Keratinocyte (primary cell): ENCODE results near the gene MYCBP2. TPM values are rescaled to one million over a fixed set of nuclear protein-coding genes. Genes with fewer than 3 reads are reported as not detected.

ENCODE experiments used
- DNase-seq: peaks from one replicate; pipeline ENCODE4 v3.0.0-alpha.2; 2011; ENCODE audit warnings: low read depth, missing footprints, low spot score
- FAIRE-seq: peaks from 2 replicates; lab custom pipeline; 2011; peaks lifted over from hg19 to GRCh38; lab: Jason Lieb, UNC
- H2AFZ ChIP-seq: 2 replicates; pipeline ENCODE4 v1.6.0; 2012; ENCODE audit warnings: low read length, control low read depth, inconsistent platforms; ENCODE audit not compliant: control insufficient read depth
- H3K27ac ChIP-seq: 2 replicates; pipeline ENCODE4 v1.5.1; 2011; ENCODE audit warnings: low read length; ENCODE audit not compliant: control insufficient read depth, insufficient read depth
- H3K27me3 ChIP-seq: 3 replicates; pipeline ENCODE4 v1.6.0; 2011; ENCODE audit warnings: low read length; ENCODE audit not compliant: control insufficient read depth, insufficient read depth; ENCODE audit errors: extremely low read depth
- H3K36me3 ChIP-seq, 2 experiments: 2 replicates in 1 of 2; 3 replicates in 1 of 2; pipeline ENCODE4 v1.5.1; 2011; ENCODE audit warnings: low read length in 2 of 2, mild to moderate bottlenecking in 1 of 2; ENCODE audit not compliant: control insufficient read depth in 2 of 2, insufficient read depth in 2 of 2; ENCODE audit errors: extremely low read depth in 1 of 2
- H3K4me1 ChIP-seq: 3 replicates; pipeline ENCODE4 v1.5.1; 2011; ENCODE audit warnings: low read length; ENCODE audit not compliant: control insufficient read depth, insufficient read depth; ENCODE audit errors: extremely low read depth
- H3K4me2 ChIP-seq: 3 replicates; pipeline ENCODE4 v1.6.0; 2011; ENCODE audit warnings: low read depth, low read length; ENCODE audit not compliant: control insufficient read depth, insufficient read depth; ENCODE audit errors: extremely low read depth
- H3K4me3 ChIP-seq, 3 experiments: fragments of 200-600 bp in 1 of 3; sonication (generic) in 1 of 3; 2 replicates in 2 of 3; 3 replicates in 1 of 3; pipeline ENCODE4 v1.5.1; 2011 to 2016; ENCODE audit warnings: low read length in 3 of 3, mild to moderate bottlenecking in 3 of 3, control low read depth in 2 of 3, inconsistent platforms in 1 of 3, low read depth in 1 of 3, mixed read lengths in 1 of 3, mixed run types in 1 of 3, moderate library complexity in 1 of 3; ENCODE audit not compliant: control insufficient read depth in 2 of 3, insufficient read depth in 2 of 3; ENCODE audit errors: extremely low read depth in 1 of 3
- H3K79me2 ChIP-seq: 2 replicates; pipeline ENCODE4 v1.6.0; 2012; ENCODE audit warnings: low read length; ENCODE audit not compliant: control insufficient read depth, insufficient read depth
- H3K9ac ChIP-seq: 3 replicates; pipeline ENCODE4 v1.6.0; 2011; ENCODE audit warnings: low read length; ENCODE audit not compliant: control insufficient read depth, insufficient read depth; ENCODE audit errors: extremely low read depth
- H3K9me1 ChIP-seq: 3 replicates; pipeline ENCODE4 v1.6.0; 2011; ENCODE audit warnings: low read length; ENCODE audit not compliant: control insufficient read depth, insufficient read depth; ENCODE audit errors: extremely low read depth
- H3K9me3 ChIP-seq: 2 replicates; pipeline ENCODE4 v1.5.1; 2012; ENCODE audit warnings: low read depth, low read length; ENCODE audit not compliant: control insufficient read depth
- H4K20me1 ChIP-seq: 3 replicates; pipeline ENCODE4 v1.6.0; 2011; ENCODE audit warnings: low read length; ENCODE audit not compliant: control insufficient read depth, insufficient read depth; ENCODE audit errors: extremely low read depth
- EZH2 ChIP-seq: IDR thresholded peaks from one replicate; pipeline ENCODE4 v1.6.1; 2012; ENCODE audit warnings: inconsistent platforms, mild to moderate bottlenecking, low read length, moderate library complexity
- dilution Hi-C: fragments of 300-500 bp; cut with MboI; formaldehyde crosslinking; loops from one replicate; pipeline ENCODE4 v1.7.0; 2020; ENCODE audit warnings: low sequenced_read_pairs; ENCODE audit not compliant: extremely low pct_ligation_motif_present
- polyA plus RNA-seq, 5 experiments: library from polyadenylated mRNA; depleted of rRNA in 3 of 5; stranded (reverse) in 3 of 5; stranded (forward) in 1 of 5; unstranded in 1 of 5; fragments of >200 nt; gene quantifications; 1 replicate in 1 of 5; 2 replicates in 3 of 5; 3 replicates in 1 of 5; pipeline versions ENCODE4 v1.2.1 to v1.2.3, GENCODE V29; 2011 to 2012; ENCODE audit warnings: missing spikeins in 2 of 5, low read depth in 1 of 5, low replicate concordance in 1 of 5
- TF ChIP-seq, protein P1 (sequence below), 3 experiments: IDR thresholded peaks in 1 of 3; conservative IDR thresholded peaks in 1 of 3; optimal IDR thresholded peaks in 1 of 3; 2 replicates in 2 of 3; 3 replicates in 1 of 3; pipeline versions ENCODE3 to v1.5.1; 2011; ENCODE audit warnings: low read length in 3 of 3, mild to moderate bottlenecking in 3 of 3, moderate library complexity in 2 of 3, control low read depth in 1 of 3, inconsistent platforms in 1 of 3; ENCODE audit not compliant: insufficient read depth in 2 of 3; ENCODE audit errors: extremely low read depth in 1 of 3

The MYCBP2 gene
- polyA plus RNA-seq, 1 donor (not counting 4 experiments of a cell fraction or from before 2014, with no cell fraction given), result 43.8 TPM

DNA sequence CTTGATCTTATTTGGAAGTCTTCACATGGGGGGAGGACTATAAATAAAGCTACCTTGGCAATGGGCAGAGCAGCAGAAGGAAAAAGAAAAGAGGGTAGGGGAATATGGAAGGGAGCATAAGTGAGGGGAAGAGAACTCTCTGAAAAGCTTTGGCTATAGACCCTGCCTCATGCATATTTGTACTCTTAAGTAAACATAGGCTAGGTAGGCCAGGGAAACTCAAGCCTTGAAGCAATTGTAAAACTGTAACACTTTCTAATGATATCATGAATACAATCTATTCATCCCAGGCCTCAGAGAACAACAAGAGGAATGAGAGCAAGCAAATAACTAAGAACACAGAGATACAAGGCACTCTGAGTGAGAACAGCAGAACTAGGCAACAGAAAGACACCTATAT lies 20.4 kb downstream of the MYCBP2 start:
- Histone ChIP-seq H3K27me3 (no peaks in the 10 kb centered on the region), H2AFZ (no peak overlapping the region), H3K79me2 (peaks cover 88% of the 10 kb centered on the region), H4K20me1 (no peaks in the 10 kb centered on the region), H3K4me3 (no peak overlapping the region), H3K9me3 (no peaks in the 10 kb centered on the region), H3K9me1 (no peaks in the 10 kb centered on the region), H3K9ac (no peak overlapping the region), H3K4me1 (peaks cover 4% of the 10 kb centered on the region), H3K4me2 (no peak overlapping the region), H3K27ac (no peak overlapping the region), H3K36me3 (no peaks in the 10 kb centered on the region)
- no peak for TF ChIP-seq EZH2
- TF ChIP-seq, protein P1, sequence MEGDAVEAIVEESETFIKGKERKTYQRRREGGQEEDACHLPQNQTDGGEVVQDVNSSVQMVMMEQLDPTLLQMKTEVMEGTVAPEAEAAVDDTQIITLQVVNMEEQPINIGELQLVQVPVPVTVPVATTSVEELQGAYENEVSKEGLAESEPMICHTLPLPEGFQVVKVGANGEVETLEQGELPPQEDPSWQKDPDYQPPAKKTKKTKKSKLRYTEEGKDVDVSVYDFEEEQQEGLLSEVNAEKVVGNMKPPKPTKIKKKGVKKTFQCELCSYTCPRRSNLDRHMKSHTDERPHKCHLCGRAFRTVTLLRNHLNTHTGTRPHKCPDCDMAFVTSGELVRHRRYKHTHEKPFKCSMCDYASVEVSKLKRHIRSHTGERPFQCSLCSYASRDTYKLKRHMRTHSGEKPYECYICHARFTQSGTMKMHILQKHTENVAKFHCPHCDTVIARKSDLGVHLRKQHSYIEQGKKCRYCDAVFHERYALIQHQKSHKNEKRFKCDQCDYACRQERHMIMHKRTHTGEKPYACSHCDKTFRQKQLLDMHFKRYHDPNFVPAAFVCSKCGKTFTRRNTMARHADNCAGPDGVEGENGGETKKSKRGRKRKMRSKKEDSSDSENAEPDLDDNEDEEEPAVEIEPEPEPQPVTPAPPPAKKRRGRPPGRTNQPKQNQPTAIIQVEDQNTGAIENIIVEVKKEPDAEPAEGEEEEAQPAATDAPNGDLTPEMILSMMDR (optimal IDR thresholded peaks at IDR 0.05 in 1 of 3, IDR thresholded peaks at IDR 0.05 in 1 of 3, conservative IDR thresholded peaks at IDR 0.05 in 1 of 3; ENCODE audit: extremely low read depth in 1 of 3, insufficient read depth in 2 of 3, low read length in 3 of 3), result no peak
- DNase-seq (no peak), FAIRE-seq (no peak)
- dilution Hi-C loops, result no loop called here

DNA sequence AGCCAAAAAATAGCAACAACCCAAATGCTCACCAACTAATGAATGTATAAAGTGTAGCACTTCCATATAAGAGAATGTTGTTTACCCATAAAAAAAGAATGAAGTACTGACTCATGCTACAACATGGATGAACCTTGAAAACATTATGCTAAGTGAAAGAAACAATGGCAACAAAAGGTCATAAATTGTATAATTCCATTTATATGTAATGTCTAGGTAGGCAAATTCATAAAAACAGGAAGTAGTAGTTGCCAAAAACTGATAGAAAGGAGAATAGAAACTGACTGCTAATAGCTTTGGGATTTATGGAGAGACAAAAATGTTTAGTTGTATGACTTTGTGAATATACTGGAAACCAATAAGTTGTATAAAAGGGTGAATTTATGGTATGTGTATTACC lies 21.6 kb downstream of the MYCBP2 start:
- peaks cover 88% of the 10 kb centered on the region for H3K79me2 ChIP-seq
- no peak overlapping the region for H3K27ac ChIP-seq
- H3K36me3 ChIP-seq, result no peaks in the 10 kb centered on the region
- no peak overlapping the region for H3K4me2 ChIP-seq
- DNase-seq (no peak), FAIRE-seq (no peak)
- H3K4me3 ChIP-seq, result no peak overlapping the region
- H3K4me1 ChIP-seq, result peaks cover 6% of the 10 kb centered on the region
- H3K9me3 ChIP-seq, result no peaks in the 10 kb centered on the region
- dilution Hi-C loops, result no loop called here
- H3K9me1 ChIP-seq, result no peaks in the 10 kb centered on the region
- no peaks in the 10 kb centered on the region for H3K27me3 ChIP-seq
- no peak overlapping the region for H2AFZ ChIP-seq
- H3K9ac ChIP-seq, result no peak overlapping the region
- no peak for TF ChIP-seq EZH2
- TF ChIP-seq, protein P1 (optimal IDR thresholded peaks at IDR 0.05 in 1 of 3, IDR thresholded peaks at IDR 0.05 in 1 of 3, conservative IDR thresholded peaks at IDR 0.05 in 1 of 3; ENCODE audit: extremely low read depth in 1 of 3, insufficient read depth in 2 of 3, low read length in 3 of 3), result no peak
- no peaks in the 10 kb centered on the region for H4K20me1 ChIP-seq
